Measurements from ENCODE around the gene TRABD.

DNA sequence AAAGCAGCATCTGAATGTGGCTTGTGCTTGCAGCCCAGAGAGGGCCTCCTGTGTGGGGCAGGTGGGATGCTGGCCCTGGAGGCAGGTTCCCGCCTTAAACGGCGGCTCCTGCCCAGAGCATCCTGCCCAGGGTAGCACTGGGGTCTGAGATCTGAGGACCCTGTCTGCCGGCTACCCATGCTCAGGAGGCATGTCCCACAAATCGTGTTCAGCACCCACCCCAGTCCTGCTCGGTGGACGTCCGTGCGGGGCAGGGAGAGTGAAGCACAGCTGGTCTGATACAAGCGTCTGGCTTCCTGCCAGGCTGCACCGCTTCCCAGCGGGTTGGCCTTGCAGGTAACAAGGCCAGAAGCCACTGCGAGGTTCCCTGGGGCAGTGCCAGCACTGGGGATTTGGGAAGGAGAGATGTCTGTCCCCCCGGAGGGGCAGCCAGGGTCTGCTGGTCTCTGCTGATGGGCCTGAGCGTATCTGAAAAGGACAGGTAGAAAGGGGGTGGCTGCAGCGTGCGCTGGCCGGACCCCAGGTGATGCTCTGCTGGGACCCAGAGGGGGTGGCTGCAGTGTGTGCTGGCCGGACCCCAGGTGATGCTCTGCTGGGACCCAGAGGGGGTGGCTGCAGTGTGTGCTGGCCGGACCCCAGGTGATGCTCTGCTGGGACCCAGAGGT is 3.6 kb downstream of the TRABD start:
- TF ChIP-seq, protein P1, sequence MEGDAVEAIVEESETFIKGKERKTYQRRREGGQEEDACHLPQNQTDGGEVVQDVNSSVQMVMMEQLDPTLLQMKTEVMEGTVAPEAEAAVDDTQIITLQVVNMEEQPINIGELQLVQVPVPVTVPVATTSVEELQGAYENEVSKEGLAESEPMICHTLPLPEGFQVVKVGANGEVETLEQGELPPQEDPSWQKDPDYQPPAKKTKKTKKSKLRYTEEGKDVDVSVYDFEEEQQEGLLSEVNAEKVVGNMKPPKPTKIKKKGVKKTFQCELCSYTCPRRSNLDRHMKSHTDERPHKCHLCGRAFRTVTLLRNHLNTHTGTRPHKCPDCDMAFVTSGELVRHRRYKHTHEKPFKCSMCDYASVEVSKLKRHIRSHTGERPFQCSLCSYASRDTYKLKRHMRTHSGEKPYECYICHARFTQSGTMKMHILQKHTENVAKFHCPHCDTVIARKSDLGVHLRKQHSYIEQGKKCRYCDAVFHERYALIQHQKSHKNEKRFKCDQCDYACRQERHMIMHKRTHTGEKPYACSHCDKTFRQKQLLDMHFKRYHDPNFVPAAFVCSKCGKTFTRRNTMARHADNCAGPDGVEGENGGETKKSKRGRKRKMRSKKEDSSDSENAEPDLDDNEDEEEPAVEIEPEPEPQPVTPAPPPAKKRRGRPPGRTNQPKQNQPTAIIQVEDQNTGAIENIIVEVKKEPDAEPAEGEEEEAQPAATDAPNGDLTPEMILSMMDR (IDR thresholded peaks at IDR 0.05), result no peak
- TF ChIP-seq POLR2A (IDR thresholded peaks at IDR 0.05), result no peak

Data from thyroid gland (tissue), 4 donors.